NCI-H2196 (cell line): Measurements from ENCODE around the gene NLRP5.
"Not testable (repeated sequence)": the region's sequence is repeated elsewhere in the genome, so short reads cannot be mapped to it uniquely, and the experiment has no call there.

Source experiments
- DNase-seq: peaks from one replicate; lab custom pipeline; 2025; ENCODE audit not compliant: unreplicated experiment; lab: John Stamatoyannopoulos, UW

Gene NLRP5

DNA sequence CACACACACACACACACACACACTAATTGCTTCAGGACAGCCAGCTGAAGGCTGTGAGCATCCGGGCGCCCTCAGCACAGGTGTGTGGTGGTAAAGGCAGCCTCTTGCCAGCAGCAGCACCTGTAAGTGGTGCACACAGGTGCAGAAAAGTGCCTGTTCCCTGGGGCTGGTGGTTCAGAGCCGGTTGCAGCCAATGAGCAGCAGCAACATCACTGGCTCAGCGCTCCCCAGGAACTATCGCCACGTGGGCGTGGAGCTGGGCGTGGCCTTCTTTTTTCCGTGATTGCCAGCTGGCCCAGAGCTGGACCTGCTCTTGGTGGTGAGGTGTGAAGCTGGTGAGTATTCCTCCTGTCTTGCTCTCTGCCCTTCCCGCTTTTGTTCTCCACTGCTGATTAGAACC is at the start of gene NLRP5:
Gene NLRP5, plus strand, starts transcription at position 289 of the 400 bp plus-strand sequence.
- DNase-seq: no peak

DNA sequence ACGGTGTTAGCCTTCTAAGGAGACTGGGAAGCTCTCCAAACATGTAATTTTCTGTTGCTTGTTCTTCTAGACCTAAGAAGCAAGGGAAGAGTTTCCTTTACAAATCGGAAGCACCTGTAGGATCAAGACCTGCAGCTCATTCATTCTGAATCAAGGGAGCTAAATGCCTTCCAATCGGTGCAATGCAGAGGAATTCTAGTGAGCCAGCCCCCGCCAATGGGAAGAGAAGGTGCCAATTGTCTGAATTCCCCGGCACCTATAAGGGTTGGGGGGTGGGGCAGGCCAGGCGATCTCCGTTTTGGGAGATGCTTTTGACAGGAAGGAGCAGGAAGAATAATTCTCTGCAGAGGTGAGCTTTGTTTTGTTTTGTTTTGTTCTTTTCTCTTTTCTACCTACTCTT is 47.4 kb upstream of the NLRP5 start:
- no peak for DNase-seq

DNA sequence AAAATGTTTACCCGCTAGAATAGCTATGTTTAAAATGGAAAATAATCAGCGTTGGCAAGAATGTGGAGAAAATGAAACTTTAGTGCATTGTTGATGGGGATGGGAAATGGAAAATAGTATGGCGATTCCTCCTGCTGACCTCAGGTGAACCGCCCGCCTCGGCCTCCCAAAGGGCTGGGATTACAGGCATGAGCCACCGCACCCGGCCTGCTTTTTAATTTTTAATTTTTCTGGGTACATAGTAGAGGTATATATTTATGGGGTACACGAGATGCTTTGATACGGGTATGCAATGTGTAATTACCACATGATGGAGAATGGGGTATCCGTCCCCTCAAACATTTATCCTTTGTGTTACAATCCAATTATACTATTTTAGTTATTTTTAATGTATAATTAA is 46.3 kb upstream of the NLRP5 start:
- DNase-seq: no peak

DNA sequence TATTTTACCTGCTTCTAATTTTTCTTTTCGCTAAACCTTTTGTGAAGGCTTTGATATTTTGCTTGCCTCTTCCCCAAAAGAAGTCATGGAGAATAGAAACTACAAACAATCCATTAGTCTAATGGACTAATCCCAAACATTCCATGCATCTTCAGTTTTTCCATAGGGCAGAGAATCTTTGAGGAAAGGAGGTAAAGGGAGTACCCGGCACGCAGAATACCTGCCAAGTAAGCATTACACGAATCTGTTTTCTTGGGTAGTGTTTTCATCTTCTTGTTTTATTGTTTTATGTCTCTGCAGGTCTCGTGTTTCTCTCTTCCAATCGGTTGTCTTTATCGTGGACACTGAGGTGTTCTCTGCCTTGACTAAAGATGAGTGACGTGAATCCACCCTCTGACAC is 39.0 kb upstream of the NLRP5 start, which contains the start of gene NLRP8:
Gene NLRP8, plus strand, starts transcription at position 301 of the 400 bp plus-strand sequence.
- DNase-seq: no peak

DNA sequence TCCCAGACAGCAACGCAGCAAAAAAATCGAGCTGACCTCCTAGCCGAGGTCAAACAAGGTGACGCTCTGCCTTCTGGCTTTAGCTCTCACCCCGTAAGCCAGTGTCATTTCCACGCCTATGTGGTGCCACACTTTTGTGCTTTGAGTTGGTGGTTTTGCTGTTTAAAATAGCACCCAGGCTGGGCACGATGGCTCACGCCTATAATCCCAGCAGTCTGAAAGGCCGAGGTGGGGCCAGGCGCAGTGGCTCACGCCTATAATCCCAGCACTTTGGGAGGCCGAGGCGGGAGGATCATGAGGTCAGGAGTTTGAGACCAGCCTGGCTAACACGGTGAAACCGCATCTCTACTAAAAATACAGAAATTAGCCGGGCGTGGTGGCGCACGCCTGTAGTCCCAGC is 36.0 kb upstream of the NLRP5 start:
- DNase-seq: not testable (repeated sequence)

DNA sequence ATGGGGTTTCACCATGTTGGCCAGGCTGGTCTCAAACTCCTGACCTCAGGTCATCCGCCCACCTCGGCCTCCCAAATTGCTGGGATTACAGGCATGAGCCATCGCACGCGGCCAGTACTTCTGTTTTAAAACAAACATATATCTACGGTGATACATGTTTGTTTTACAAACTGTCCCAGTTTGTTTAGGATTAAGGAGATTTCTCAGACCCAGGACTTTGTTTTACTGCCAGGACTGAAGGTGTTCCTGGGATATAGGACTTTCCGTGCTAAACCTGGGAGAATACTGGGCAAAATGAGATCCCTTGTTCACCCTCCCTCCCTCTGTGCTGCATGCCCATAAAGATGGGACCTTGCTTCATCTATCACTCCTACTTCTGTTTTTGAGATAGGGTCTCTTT is 30.1 kb upstream of the NLRP5 start:
- DNase-seq: no peak

DNA sequence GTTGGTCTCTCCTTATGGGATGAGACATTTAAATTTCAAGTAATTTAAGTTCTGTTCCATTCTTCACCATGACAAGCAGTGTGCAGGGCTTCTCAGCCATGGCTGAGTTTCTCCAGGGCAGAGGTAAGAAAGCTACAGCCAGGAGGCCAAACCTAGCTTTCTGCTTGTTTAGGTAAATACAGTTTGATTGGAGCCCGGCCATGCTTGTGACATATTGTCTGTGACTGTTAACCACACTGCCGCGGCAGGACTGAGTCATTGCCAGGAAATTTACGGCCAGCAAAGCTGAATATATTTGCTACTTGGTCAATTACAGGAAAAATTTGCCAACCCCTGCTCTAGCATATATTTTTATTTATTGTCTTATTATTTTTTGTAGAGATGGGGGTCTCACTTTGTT is 28.2 kb upstream of the NLRP5 start:
- DNase-seq: no peak

DNA sequence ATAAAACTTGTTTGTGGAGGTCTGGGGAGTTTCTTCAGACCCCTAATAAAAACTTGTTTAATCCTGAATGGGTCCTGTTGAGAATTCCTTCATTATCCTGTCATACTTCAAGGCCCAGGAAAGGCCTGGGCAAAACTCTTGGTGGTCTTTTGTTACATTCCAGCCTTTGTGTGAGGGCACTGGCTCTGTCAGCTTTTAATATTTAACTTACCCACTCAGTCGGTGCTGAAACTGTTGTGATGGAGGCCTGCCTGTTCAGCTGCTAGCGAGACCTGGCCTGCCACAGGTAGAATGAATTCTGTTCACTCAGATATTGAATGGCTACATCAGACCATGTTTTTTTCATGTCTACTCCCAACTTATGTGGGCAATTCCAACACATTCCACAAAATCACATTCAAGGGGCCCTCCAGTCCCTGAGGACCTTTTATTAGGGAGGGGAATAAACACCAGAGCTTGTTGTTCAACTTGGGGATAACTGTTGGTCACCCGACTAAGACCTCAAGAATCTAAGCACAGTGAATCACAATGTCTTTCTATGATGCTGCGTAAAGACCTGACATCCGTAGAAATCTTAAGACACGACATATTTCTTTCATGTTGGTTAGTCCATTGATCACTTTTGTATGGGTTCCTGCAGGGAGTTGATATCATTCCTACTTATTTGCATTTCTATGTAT is 26.4 kb upstream of the NLRP5 start:
- DNase-seq: no peak

DNA sequence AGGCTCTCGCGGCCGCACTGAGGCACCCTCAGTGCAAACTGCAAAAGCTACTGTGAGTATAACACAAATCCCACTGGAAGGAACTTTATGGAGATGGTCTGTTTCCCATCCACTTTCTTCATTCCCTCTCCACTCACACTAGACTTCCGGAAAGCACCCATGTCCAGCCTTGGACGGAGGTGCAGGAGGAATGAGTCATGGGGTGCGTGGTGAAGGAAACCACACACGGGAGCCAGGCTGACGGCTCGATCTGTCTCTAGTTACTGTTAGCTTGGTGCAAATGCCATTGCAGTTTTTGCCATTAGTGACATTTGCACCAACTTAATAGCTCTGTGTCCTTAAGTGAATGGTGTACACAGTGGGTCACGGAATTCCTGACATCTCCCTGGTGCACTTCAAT is 24.4 kb upstream of the NLRP5 start:
- DNase-seq: no peak

DNA sequence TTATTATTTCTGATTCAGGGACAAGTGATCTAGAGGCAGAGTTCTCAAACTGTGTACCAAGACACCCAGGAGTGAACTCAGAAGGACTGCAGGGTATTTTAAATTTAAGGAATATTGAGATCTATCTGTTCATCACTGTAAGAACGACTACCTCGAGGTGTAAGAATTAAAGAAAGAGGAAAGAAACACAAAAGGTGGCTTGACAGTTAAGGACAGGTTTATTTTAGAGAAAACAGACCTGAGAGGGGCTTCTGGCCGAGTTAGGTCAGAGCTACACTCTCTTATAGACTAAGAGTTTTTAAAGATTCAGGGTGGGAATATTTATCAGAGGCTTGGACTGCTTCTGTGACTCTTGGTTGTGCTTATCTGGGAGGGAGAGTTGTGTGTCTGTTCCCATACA is 12.6 kb upstream of the NLRP5 start:
- DNase-seq: no peak

DNA sequence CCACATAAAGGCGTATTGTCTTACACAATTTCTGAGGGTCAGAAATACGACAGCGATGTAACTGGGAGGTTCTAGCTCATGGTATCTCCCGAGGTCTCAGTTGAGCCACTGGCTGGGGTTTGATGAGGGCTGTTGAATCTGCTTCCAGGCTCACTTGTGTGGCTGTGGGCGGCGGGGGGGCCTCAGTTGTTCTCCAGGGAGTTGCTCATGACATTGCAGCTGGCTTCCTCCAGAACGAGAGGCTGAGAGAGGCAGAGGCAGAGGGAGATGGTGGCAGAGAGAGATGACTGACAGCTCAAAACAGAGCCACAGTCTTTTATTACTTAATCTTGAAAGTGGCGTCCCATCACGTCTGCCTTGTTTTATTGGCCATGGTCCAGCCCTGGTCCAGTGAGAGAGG is 6.2 kb upstream of the NLRP5 start:
- DNase-seq: no peak

DNA sequence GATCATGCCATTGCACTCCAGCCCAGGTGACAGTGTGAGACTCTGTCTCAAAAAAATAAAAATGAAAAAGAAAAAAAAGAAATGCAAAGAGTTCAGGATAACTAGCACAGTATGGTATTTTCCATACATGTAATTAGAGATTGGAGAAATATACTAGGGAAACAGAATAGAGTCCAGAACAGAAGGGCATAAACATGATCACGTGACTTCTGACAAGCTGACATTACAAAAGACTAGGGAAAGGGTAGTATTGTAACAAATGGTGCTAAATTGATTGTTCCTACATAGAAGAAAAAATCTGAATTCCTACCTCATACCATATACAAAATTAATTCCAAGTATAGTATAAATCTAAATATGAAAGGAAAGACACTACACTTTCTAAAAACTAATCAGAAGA is 1.3 kb upstream of the NLRP5 start:
- DNase-seq: no peak

DNA sequence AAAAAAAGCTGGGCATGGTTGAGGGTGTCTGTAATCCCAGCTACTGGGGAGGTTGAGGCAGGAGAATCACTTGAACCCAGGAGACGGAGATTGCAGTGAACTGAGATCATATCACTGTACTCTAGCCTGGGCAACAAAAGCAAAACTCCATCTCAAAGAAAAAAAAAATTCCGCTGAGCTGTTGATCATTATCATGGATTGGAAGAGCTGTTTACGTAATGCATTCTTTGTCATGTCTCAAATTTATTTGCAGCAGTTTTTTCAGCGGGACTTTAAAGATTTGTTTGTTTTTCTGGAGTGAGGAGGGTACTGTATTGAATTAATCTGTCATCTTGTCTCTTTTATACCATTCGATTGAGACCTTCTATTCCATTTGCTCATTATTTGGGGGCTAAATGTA is 4.3 kb downstream of the NLRP5 start:
- DNase-seq: no peak

DNA sequence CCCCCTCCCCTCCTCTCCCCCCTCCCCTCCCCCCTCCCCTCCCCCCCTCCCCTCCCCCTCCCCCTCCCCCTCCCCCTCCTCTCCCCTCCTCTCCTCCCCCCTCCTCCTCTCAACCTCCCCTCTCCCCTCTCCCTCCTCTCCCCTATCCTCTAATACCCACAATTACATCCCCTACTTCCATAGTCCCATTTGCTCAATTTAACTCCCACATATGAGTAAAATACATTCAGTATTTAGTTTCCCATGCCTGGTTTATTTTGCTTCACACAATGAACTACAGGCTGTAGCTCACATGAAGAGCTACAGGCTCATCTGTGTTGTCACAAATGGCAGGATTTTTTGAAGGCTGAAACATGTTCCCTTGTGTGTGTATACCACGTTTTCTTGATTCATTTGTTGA is 6.9 kb downstream of the NLRP5 start:
- DNase-seq: no peak

DNA sequence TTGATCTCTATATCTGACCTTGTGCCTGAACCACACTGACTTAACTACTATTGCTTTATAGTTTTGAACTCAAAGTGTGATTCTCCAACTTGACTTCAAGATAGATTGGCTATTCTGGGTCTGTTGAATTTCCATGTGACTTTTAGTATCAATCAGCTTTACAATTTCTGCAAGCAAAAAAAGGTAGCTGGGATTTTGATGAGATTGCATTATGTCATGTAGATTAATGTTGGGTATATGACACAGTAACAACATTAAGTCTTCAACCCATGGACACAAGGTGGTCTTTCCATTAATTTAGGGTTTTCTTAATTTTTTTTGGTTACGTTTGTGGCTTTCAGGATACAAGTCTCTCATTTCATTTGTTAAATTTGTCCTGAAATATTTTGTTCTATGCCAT is 28.2 kb downstream of the NLRP5 start:
- DNase-seq: no peak

DNA sequence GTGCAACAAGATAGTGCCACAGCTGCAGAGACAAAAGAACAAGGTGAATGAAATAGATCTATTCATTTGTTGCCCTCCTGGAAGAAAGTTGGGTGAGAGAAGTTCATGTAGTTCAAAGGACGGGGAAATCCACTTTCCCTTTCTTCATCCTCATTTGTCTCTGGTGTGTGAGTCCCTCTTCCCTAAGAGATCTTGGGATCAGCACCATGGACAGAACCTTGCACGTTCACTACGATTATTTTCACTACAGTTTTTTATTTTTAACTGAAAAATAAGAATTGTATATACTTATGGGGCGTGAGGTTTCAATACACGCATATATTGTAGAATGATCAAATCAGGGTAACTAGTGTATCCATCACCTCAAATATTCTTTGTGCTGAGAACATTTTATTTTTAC is 29.2 kb downstream of the NLRP5 start:
- DNase-seq: no peak

DNA sequence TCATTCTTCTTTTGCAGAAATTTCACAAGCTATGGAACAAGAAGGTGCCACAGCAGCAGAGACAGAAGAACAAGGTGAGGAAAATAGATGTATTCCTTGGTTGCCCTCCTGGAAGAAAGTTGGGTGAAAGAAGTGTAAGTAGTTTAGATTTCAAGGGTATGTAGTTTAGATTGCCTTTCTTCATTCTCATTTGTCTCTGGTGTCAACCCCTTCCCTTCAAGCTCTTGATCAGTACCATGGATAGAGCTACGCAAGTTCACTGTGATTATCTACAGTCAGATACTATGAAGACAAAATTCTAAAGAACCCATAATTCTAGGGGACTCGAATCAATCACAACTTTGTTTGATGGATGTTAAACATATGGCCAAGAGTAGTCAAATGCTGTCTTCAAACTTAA is 32.8 kb downstream of the NLRP5 start:
- not testable (repeated sequence) for DNase-seq

DNA sequence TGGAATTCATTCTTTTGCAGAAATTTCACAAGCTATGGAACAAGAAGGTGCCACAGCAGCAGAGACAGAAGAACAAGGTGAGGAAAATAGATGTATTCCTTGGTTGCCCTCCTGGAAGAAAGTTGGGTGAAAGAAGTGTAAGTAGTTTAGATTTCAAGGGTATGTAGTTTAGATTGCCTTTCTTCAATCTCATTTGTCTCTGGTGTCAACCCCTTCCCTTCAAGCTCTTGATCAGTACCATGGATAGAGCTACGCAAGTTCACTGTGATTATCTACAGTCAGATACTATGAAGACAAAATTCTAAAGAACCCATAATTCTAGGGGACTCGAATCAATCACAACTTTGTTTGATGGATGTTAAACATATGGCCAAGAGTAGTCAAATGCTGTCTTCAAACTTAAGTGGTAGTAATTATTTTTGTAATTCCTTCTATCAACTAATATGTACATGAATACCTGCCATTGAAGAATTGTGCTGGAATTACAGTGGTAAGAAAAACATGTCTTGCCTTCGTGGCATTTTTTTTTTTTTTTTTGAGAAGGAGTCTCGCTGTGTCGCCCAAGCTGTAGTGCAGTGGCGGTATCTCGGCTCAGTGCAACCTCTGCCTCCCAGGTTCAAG is 33.9 kb downstream of the NLRP5 start:
- not testable (repeated sequence) for DNase-seq

DNA sequence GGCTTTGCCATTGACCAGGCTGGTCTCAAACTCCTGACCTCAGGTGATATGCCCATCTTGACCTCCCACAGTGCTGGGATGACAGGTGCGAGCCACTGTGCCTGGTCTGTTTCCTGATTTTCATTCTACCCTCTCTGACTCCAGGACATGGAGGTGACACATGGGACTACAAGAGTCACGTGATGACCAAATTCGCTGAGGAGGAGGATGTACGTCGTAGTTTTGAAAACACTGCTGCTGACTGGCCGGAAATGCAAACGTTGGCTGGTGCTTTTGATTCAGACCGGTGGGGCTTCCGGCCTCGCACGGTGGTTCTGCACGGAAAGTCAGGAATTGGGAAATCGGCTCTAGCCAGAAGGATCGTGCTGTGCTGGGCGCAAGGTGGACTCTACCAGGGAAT is 40.2 kb downstream of the NLRP5 start:
- no peak for DNase-seq

DNA sequence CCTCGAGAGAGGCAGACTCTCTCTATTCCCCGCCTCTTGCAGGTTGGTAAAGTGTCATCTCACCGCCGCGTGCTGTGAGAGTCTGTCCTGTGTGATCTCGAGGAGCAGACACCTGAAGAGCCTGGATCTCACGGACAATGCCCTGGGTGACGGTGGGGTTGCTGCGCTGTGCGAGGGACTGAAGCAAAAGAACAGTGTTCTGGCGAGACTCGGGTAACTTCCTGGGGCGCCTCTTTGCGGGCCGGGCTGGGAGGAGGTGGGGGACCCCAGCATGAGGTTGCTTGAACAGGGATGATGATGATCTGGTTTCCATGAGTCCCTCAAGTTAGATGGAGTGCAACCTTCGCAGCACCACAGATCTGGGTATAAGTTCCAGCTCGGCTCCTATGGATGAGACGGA is 67.0 kb downstream of the NLRP5 start:
- DNase-seq: no peak

DNA sequence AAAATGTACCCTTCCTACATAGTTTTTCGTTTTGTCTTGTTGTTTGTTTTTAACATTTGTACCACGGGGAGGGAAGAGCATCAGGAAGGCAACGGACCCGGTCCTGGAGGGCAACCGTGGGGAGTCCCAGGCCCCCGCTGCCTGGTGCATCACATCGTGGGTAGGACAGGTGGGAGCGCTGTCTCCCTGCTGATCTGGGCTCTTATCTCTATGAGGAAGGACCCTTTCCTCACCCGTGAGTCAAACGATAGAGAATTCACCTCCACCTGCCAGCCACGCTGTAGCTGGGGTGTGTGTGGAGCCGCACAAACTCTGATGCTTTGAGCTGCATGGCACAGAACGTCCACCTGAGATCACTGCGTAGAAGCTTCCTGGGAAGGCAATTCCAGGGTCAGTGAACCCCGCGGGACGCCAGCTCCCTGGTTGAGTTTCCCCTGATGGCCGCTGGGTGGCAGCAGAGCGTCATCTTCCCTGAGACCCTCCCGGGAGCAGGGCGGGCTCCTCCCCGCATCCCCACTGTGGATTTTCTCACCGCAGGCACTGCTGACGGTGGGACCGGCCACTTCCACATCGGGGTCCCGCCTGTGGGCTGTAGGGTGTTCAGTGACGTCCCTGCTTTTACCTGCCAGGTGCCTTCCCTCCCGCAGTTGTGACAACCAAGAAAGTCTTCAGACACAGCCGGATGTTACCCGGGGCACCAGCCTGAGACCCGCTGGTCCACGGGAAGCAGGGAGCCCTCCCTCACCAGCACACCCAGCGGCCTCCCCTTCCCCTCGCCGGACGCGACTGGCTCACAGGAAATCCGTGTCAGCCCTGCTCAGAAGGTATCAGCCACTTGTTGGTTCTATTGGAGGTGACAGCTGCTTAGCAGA is 79.8 kb downstream of the NLRP5 start:
- DNase-seq: peak; percentile 69

DNA sequence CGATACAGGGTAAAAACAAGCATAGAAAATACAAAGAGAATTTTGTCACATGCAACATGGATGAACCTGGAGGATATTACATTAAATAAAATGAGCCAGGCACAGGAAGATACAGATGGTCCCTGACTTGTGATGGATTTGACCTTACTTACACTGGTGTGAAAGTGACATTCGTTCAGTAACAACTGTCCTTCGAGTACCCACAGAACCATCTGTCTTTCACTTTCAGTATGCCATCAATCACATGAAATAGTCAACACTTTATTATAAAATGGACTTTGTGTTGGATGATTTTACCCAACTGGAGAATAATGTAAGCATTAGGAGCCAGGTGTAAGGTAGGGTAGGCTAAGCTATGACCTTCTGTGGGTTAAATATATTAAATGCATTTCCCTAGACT is 83.1 kb downstream of the NLRP5 start:
- DNase-seq: no peak
